T-helper 1 cell (primary cell): ENCODE measurements around the gene FBXO9.
"Not testable (repeated sequence)": the region's sequence is repeated elsewhere in the genome, so short reads cannot be mapped to it uniquely, and the experiment has no call there.

ENCODE experiments used
- DNase-seq, 5 donors: peaks; one replicate each; pipeline ENCODE4 v3.0.0-alpha.2; 2012 to 2020

Gene FBXO9

GRCh38 chr6:53048431-53049195 is 16.6 kb upstream of the FBXO9 start:
- peak in 1 of 5 donors; percentile 75 for DNase-seq

- DNase-seq = no peak
Measured at GRCh38 chr6:53049415-53049814, 15.8 kb upstream of the FBXO9 start.

DNA sequence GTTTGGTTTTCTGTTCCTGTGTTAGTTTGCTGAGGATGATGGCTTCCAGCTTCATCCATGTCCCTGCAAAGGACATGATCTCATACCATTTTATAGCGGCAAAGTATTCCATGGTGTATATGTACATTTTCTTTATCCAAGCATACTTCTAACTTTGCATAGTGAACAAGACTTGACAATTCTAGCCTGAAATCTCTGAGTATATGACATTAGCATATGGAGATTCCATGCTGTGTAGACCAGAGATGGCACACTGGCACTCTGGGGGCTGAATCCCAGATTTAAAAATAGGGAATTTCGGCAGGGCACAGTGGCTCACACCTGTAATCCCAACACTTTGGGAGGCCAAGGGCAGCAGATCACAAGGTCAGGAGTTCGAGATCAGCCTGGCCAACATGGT is 13.1 kb upstream of the FBXO9 start:
- not testable (repeated sequence) for DNase-seq

DNA sequence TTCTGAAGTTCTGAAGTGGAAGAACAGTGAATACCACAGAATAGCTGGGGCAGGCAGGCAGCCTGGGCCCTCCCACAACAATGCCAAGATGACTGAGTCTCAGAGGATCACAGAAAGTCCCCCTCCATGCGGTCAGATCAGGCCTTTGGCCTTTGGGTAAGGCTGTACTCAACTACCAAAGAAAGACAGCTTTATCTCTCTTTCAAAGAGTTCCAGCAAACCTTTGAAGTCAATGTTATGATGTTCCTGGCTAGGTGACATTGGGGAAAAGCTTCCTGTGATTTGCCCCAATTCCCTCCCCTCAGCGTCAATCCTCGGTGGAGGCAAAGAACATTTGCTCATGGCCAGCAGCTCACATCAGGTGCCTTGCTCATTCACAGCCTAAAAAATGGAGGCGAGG is 10.7 kb upstream of the FBXO9 start:
- DNase-seq = no peak

DNA sequence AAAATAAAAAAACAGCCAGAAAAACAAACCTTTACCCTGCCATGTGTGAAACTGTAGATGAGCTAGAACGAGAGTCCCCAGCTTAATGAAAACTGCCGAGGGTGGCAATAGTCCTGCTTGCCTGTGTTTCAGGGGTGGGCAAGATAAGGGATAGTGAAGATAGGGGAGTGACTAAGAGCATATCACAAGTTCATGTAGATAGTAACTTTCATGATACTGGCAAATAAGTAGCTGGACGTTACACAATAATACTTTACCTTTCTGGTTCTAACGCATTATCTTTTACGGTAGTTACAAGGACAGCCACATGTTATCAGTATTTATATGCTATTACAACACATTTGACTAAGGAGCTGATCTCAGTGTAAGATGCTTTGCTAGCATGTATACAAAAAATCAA is 9.3 kb upstream of the FBXO9 start:
- DNase-seq = no peak

GRCh38 chr6:53056273-53056672 is 8.9 kb upstream of the FBXO9 start:
- no peak for DNase-seq

- no peak for DNase-seq
Measured at GRCh38 chr6:53058388-53059195, 6.6 kb upstream of the FBXO9 start.

- no peak for DNase-seq
Measured at GRCh38 chr6:53059648-53060589, 5.3 kb upstream of the FBXO9 start.

GRCh38 chr6:53062169-53062539 is 3.0 kb upstream of the FBXO9 start:
- DNase-seq = no peak

DNA sequence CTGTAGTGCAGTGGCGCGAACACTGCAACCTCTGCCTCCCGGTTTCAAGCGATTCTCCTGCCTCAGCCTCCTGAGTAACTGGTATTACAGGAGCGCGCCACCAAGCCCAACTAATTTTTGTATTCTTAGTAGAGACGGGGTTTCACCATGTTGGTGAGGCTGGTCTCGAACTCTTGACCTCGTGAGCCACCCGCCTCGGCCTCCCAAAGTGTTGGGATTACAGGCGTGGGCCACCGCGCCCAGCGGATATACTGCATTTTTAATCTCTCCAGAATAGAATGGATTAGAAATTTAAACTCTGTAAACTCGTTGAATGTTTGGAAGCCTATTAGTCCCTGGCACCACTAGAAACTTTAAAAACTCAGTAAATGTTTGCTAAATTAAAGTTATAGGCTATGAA is 949 bp upstream of the FBXO9 start:
- DNase-seq = not testable (repeated sequence)

DNA sequence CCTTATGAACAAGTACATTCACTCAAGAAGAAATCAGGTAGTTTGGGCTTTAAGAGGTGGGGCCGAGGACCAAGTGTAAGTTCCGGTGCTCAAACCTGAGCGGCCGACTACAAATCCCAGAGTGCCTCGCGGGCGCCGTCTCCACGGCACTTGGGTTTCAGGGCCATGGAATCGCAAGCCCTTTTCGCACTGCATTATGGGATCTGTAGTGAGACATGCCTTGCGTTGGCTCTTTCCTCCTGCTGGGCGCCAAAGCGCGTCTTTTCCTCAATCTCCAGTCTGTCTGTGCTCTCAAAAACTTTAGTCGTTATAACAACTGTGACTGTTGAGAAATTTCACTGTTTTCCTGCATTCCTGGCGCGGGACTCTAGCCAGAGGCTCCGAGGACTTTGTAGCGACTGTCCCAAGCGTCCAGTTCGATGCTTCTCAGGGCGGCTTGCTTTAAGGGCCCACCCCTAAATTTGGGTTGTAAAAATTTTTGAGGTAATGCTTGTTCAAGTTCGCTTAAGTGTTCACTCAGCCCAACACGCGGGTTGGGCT is 408 bp upstream of the FBXO9 start:
- peak; percentile 88 to 97 (median 94) for DNase-seq

- peak; percentile 9 to 21 (median 20) for DNase-seq
Measured at GRCh38 chr6:53066077-53066417, 843 bp downstream of the FBXO9 start.

GRCh38 chr6:53066874-53067706 is 1.9 kb downstream of the FBXO9 start:
- DNase-seq = no peak

- no peak for DNase-seq
Measured at GRCh38 chr6:53067849-53068361, 2.7 kb downstream of the FBXO9 start.

DNA sequence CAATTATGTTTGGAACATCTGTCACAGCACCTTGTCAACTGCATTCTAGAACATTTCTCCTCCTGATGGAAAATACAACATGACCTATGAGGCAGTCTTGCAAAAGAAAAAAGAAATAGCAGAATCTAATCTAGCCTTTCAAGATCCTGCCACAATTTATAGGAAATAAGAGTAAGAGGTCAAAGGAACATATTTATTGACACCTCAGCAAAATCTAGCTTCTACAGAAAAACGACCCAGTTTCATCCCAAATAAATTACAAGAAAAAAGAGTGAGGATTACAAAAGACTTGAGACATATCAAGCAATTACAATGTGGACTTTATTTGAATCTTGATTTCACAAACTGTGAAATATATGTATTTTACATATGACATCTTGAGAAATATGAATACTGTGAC is 4.2 kb downstream of the FBXO9 start:
- DNase-seq = no peak

GRCh38 chr6:53070806-53071205 is 5.6 kb downstream of the FBXO9 start:
- peak in 1 of 5 donors; percentile 38 for DNase-seq

DNA sequence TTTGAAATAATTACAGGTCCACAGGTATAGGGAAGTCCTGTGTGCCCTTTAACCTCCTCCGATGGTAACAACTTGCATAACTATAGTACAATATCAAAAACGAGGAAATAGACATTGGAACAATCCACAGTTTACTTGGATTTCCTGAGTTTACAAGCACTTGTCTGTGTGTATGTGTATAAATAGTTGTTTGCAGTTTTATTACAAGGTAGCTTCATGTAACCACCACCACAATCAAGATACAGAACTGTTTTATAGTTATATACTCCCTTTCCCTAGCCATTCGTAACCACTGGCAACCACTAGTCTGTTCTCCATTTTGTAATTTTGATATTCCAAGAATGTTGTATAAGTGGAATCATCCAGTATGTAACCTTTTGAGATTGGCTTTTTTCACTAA is 9.1 kb downstream of the FBXO9 start:
- no peak for DNase-seq

DNA sequence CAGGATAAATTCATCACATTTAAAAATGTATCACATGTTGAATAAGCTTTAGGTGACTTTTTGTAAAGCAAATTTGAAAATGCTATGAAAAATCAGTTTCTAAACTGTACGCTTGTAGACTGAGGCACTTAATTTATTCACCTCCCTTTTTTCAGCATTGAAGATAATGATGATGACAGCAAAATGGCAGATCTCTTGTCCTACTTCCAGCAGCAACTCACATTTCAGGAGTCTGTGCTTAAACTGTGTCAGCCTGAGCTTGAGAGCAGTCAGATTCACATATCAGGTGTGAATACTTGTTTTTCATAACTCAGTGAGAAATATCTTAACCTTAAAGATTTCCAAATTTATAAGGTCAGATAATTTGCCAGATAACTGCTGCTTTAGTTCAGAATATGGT is 15.6 kb downstream of the FBXO9 start:
- no peak for DNase-seq

GRCh38 chr6:53086302-53086701 is 21.1 kb downstream of the FBXO9 start:
- DNase-seq = no peak

DNA sequence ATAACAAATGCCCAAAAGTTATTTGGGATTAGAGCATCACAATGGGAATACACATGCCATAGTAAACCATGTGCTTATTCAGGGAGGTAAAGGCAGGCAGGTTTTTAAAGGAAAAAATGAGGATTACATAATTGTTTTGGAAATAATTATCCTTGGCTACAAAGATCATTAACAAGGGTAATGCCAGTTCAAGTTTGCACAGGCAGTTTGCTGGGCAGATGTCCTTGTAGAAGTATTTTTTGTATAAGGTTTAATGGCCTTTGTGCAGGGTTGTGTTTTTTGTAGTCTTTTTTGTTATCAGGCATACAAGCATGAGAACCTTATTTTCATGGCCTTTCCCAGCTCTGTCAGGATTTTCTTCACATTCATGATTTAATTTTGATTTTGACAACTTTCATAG is 24.7 kb downstream of the FBXO9 start:
- DNase-seq = no peak

- no peak for DNase-seq
Measured at GRCh38 chr6:53090576-53090975, 25.4 kb downstream of the FBXO9 start.

GRCh38 chr6:53095270-53095669 is 30.1 kb downstream of the FBXO9 start:
- DNase-seq = no peak
